GM04504 (cell line): Measurements from ENCODE around the gene WBP1L.
"Not testable (repeated sequence)": the region's sequence is repeated elsewhere in the genome, so short reads cannot be mapped to it uniquely, and the experiment has no call there.

ENCODE experiments used
- DNase-seq: peaks from one replicate; pipeline ENCODE4 v3.0.0-alpha.2; 2012; ENCODE audit warnings: low read depth

The WBP1L gene

GRCh38 chr10:102838276-102838927, 94.7 kb downstream of the WBP1L start:
- DNase-seq: not testable (repeated sequence)

DNA sequence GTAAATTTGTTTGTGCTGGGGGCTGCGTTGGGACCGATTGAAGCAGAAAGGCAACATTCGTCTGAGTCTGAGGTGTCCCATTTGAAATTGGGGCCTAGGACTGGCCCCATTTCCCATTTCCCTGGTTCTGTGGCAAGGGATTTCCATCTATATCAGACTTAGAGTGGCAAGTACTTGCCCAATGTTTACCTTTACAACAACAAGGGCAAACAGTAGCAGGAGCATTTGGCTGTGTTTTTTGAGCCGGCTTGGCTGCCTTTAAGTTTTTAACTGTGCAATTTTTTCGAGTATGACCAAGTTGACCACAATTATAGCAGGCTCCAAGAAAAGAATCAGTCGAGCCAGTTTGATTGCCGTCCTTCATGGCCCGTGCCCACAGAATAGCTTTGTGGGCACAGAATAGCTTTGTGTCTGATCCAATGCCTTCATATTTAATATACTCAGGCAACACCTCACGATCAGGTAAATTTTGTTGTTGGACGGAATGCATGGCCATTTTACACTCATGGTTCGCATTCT, 98.1 kb downstream of the WBP1L start:
- no peak for DNase-seq

- DNase-seq: not testable (repeated sequence)
Measured at GRCh38 chr10:102843139-102843538, 99.4 kb downstream of the WBP1L start.

DNA sequence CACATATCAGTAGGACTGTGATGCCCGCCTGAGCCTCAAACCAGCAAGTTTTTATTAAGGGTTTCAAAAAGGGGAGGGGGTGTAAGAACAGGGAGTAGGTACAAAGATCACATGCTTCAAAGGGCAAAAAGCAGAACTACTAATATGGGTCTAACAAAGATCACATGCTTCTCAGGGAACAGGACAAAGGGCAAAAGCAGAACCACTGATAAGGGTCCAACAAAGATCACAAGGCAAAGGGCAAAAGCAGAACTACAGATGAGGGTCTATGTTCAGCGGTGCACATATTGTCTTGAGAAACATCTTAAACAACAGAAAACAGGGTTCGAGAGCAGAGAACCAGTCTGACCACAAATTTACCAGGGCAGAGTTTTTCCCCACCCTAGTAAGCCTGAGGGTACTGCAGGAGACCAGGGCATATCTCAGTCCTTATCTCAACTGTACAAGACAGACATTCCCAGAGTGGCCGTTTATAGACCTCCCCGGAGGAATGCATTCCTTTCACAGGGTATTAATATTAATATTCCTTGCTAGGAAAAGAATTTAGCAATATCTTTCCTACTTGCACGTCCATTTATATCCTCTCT, 100.5 kb downstream of the WBP1L start:
- DNase-seq: not testable (repeated sequence)

DNA sequence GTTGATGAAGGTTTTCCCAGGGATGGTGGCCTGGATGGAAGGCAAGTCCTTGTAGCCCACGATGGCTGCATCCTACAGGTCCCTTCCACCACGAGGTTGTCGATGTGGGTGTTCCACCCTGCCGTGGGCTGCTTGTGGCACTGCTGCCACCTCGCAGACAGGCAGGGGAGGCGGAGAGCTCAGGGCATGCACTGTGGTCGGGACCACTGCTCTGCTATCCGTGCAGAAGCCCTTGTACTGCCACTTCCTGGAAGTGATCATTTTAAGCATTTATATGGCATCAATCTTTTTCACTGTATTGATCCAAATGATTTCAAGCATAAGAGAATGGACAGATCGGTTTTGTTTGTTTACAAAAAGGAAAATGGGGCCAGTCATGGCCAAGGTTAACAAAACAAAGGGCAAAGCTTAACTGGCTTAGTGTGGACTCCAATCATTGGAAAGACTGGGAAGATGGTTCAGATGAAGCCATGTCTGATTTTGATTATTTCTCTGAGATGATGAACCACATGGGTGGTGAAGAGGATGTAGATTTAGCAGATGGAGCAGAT, 101.7 kb downstream of the WBP1L start:
- no peak for DNase-seq

GRCh38 chr10:102850025-102850518, 106.3 kb downstream of the WBP1L start:
- no peak for DNase-seq

GRCh38 chr10:102853237-102853636, 109.5 kb downstream of the WBP1L start:
- DNase-seq: not testable (repeated sequence)

DNA sequence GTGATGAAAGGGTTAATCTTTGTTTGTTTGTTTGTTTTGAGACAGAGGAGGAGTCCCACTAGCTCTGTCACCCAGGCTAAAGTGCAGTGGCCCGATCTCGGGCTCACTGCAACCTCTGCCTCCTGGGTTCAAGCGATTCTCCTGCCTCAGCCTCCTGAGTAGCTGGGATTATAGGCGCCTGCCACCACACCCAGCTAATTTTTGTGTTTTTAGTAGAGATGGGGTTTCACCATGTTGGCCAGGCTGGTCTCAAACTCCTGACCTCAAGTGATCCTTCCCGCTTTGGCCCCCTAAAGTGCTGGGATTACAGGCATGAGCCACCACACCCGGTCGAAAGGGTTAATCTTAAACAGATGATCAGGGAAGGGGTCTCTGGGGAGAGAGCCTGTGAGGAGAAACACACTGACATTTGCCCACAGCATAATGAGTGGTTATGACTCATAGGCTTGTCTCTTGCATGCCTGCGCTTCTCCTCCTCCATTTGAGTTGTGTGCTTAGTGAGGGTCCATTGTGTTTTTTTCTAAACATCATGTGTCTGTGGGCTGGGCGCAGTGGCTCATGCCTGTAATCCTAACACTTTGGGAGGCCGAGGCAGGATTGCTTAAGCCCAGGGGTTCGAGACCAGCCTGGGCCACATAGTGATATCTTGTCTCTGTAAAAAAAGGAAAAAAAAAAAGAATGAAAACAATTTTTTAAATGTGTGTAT, 112.1 kb downstream of the WBP1L start:
- peak; percentile 86 for DNase-seq

DNA sequence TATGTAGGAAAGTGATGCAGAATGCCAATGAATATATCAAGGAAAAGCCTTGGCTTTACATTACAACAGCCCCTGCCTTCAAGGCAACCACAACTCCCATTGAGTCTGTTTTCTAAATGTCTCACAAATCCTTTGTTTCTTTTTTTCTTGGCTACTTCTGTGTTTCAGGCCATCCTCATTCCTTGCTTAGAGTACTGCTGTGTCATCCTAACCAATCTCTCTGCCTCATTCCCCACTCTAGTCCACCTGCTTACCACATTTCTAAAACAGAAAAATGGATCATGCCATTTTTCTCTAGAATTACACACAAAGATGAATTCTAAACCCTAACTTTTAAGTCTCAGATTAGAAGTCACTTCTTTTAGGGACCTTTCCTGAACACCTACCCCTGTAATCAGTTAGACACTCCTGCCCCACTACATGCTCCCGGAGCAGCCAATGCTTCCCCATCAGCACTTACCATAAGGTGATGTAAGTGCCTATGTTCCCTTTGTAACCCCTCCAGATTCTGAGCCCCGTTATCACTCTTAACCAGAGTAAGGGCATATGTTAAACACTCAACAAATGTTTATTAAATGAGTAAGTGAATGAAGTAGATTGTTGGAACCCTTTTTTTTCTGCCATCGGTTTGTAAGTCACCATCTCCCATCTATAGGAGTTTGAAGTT, 113.1 kb downstream of the WBP1L start:
- no peak for DNase-seq

GRCh38 chr10:102859911-102860310, 116.2 kb downstream of the WBP1L start:
- DNase-seq: no peak

- DNase-seq: no peak
Measured at GRCh38 chr10:102863660-102864059, 119.9 kb downstream of the WBP1L start.

DNA sequence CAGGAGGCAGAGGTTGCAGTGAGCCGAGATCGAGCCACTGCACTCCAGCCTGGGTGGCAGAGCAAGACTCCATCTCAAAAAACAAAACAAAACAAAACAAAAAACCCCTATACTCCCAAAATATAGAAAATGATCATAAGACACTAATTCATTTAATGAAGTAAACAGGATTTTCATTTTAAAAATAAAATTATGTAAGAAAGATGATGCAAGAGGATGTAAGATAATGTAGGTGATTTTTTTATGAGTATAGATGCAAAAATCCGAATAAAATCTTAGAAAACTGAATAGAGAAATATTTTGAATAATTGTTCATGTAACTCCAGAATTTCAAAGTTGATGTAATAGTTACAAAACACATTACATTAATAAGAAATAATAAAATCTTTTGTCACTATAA, 121.9 kb downstream of the WBP1L start:
- no peak for DNase-seq
